ENCODE results near the gene IVL.

GRCh38 chr1:152904688-152905440 is 3.5 kb upstream of the IVL start:
- TF ChIP-seq, protein P1, sequence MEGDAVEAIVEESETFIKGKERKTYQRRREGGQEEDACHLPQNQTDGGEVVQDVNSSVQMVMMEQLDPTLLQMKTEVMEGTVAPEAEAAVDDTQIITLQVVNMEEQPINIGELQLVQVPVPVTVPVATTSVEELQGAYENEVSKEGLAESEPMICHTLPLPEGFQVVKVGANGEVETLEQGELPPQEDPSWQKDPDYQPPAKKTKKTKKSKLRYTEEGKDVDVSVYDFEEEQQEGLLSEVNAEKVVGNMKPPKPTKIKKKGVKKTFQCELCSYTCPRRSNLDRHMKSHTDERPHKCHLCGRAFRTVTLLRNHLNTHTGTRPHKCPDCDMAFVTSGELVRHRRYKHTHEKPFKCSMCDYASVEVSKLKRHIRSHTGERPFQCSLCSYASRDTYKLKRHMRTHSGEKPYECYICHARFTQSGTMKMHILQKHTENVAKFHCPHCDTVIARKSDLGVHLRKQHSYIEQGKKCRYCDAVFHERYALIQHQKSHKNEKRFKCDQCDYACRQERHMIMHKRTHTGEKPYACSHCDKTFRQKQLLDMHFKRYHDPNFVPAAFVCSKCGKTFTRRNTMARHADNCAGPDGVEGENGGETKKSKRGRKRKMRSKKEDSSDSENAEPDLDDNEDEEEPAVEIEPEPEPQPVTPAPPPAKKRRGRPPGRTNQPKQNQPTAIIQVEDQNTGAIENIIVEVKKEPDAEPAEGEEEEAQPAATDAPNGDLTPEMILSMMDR (IDR thresholded peaks at IDR 0.05) = no peak
- TF ChIP-seq POLR2A (IDR thresholded peaks at IDR 0.05) = no peak
- peak in 1 of 2 donors; percentile 10 for TF ChIP-seq POLR2AphosphoS5 (IDR thresholded peaks at IDR 0.05; ENCODE audit: insufficient read depth in 1 of 2, low read depth in 1 of 2)

Data from vagina (tissue), 2 donors.